Activated T-cell treated with anti-CD3 and anti-CD28 coated beads for 1 hour (primary cell): Measurements from ENCODE around the gene GOLGB1.

ENCODE experiments used
- DNase-seq: peaks from one replicate; pipeline ENCODE4 v3.0.0-alpha.2; 2020; ENCODE audit warnings: low read depth

Gene GOLGB1

GRCh38 chr3:121677141-121677540, 72.4 kb downstream of the GOLGB1 start:
- DNase-seq: no peak

- no peak for DNase-seq
Observed at GRCh38 chr3:121670676-121671075, 78.9 kb downstream of the GOLGB1 start.

DNA sequence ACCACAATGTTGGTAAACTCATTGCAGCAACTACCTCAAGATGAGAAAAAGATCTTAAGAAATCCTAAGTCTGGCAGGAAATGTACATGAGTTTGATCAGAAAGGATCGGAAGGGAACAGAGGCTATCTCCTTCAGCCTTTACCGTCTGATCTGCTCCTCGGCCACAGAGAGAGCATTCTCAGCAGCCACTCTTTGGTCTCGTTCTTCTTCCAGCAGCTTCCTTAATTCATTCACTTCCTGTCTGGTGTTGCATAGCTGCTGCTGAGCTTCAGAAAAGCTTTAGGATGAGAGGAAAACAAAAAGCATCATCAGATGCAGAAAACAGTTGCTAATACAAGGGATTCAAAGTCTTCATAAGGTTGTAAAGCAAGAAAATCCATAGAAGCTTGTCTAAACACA, 82.2 kb downstream of the GOLGB1 start:
- no peak for DNase-seq

- DNase-seq: no peak
Observed at GRCh38 chr3:121665488-121665887, 84.1 kb downstream of the GOLGB1 start.

- DNase-seq: no peak
Observed at GRCh38 chr3:121663171-121663847, 86.2 kb downstream of the GOLGB1 start.

GRCh38 chr3:121662742-121663141, 86.8 kb downstream of the GOLGB1 start:
- DNase-seq: no peak

DNA sequence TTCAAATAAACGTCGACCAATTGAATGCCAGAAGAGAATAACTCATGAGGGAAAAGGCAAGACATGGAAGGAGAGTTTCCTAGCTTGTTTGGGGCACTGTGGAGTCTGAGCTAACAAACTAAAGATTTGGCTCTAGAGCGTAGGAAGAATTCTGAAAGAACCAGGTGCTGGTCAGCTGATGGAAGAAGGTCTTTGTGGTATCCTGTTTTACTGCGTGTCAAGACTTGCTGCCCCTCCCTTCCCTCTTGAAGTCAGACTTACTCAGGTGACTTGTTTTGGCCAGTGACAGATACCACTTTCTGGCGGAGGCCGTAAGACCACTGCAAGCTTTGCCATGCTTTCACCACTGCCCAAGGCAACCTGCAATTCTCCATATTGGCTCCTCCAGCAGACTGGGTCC, 88.2 kb downstream of the GOLGB1 start:
- no peak for DNase-seq

DNA sequence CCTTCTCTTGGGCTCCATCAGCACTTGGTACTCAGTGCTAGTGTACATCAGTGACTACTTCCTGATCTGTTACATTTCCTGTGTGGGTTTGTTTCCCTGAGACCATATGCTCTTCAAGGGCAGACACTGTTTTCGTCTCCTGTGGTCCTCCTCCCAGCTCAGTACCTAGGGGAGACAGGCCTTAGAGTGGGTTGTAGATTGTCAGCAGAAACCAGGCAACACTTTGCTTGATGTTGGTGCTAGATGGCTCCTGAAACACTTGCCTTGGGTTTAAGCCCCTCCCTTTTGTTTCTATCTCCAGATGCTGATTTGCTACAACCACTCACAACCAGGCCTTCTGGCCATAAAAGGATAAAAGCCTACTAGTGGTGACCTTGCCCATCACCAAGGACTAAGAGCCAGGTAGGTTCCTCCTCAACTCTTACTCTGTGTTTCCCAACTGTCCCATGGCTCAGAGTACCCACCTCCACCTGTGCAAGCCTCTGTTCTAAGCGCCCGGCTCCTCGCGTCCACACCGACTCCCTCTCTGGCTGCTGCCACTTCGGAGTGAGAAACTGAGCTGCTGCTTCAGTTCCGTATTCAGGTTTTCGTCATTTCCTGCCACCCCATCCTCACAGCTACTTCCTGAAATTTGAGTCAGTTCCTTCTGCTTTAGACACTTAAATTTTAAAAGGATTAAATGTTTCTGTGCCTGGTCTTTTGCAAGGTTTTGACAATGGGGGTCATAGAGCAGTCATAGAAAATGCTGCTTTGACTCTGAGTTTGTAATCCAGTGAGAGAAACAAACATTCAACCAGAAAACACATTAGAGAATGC, 89.0 kb downstream of the GOLGB1 start, which contains the start of gene HCLS1:
Gene HCLS1, minus strand, starts transcription at position 548 of the 816 bp plus-strand sequence. CDS start 2,556 bp downstream, outside the sequence.
- DNase-seq: peak; percentile 52

GRCh38 chr3:121659586-121659985, 90.0 kb downstream of the GOLGB1 start:
- no peak for DNase-seq

- no peak for DNase-seq
Observed at GRCh38 chr3:121658716-121659435, 90.7 kb downstream of the GOLGB1 start.

GRCh38 chr3:121654493-121655385, 94.8 kb downstream of the GOLGB1 start:
- DNase-seq: no peak

DNA sequence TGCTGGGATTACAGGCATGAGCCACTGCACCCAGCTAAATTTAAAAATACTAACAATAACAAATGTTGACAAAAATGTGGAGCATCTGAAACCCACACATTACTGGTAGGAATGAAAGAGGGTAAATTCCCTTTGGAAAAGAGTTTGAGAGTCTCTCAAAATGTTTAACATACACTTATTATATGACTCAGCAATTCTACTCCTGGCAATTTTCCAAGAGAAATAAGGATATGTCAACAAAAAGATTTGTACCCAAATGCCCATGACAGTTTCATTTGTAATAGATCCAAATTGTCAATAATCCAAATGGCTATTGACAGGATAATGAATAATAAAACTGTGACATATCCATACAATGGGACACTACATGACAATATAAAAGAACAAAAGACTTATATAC, 97.9 kb downstream of the GOLGB1 start:
- no peak for DNase-seq

GRCh38 chr3:121649645-121650044, 99.9 kb downstream of the GOLGB1 start:
- DNase-seq: no peak

- no peak for DNase-seq
Observed at GRCh38 chr3:121648219-121648958, 101.2 kb downstream of the GOLGB1 start.

DNA sequence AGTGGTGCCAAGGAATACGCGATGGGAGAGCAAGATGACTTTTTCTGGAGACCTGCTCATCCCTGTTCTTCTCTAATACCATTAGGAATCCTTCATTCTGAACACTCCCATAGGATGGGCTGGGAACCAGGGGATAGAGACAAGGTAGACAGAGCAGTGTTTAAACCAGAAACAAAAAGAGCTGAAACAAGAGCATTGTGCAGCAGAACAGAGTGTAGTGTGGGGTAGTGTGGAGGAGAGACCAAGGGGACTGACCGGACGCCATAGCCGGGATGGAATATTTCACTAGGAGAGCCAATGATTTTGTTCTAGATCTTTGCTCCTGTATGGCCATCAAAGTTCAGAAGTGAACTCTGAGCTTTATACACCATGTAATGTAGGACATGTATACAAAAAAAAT, 104.5 kb downstream of the GOLGB1 start:
- DNase-seq: no peak

- DNase-seq: no peak
Observed at GRCh38 chr3:121642601-121643314, 106.8 kb downstream of the GOLGB1 start.

DNA sequence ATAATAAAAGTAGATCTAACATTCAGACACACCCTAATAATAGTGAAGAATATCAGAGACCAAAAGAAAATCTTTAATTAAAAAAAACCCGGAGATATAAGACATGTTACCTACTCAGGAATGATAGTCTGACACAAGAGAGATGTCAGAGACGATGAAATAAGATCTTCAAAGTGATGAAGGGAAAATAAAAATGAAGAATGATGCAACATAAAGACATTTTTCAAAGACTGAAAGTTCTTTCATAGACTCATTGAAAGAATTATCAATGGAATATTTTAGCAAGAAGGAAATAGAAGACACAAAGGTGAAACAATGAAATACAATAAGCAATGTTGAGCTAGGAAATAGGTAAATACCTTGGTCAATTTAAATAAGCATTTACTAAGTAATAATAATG, 108.4 kb downstream of the GOLGB1 start:
- no peak for DNase-seq

DNA sequence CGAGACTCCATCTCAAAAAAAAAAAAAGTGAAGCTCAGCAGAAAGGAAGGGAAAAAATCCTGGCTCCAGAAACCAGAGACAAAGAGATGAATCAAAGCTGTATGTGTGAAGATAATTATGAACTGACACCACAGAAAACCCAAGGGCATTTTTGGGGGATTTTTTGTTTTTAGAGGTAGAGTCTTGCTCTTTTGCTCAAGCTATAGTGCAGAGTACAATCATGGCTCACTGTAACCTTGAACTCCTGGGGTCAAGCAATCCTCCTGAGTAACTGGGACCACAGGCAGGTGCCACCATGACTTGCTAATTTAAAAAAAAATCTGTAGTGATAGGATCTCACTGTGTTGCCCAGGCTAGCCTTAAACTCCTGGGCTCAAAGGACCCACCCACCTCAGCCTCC, 111.6 kb downstream of the GOLGB1 start:
- no peak for DNase-seq

DNA sequence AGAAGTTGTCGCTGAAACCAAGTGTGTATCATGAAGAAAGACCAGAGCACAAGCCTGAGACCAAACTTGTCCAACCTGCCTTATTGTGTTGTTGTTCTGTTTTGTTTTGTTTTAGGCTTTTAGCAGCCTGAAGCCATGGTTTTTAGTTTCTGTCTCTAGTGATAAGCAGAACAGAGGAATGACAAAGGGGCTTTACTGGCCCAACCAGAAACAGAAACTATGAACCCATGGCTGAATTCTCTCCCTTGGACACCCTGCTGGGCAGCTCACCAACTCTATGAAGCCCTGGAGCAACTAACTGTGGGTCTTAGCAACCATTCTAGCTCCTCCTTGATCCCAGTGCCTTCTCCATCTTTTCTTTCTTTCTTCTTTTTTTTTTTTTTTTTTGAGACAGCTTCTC, 119.2 kb downstream of the GOLGB1 start:
- DNase-seq: no peak

DNA sequence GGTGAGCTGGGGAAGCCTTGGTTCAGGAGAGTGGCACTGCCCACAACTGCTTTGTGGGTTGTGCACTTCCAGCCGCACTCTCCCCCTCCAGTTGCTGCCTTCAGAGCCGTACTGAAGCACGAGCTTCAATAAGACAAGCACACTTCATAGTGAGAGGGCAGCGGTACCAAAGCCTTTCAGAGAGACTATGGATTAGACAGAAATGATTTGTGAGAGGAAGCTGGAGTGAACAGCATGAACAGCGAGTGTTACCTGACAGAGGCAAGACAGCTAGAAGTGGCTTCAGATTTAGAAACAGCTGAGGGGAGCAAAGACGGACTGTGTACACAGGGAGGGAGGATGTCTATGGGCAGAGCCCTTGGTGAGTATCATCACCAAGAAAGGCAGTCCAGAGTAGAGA, 119.9 kb downstream of the GOLGB1 start:
- DNase-seq: no peak
